ENCODE measurements around the gene SLC25A22.

SLC25A22 gene

GRCh38 chr11:809287-810039 is 11.4 kb upstream of the SLC25A22 start, which contains the start of gene RPLP2:
TSS of gene RPLP2 (plus strand) at chr11:809967. CDS start at chr11:810235, 268 bp downstream.
- H3K4me3 ChIP-seq (ENCODE audit: low read depth, low read length): peak within 1 kb of the TSS; percentile 97

GRCh38 chr11:808427-809286 is 10.6 kb upstream of the SLC25A22 start:
- peak overlapping the region; percentile 97 for H3K4me3 ChIP-seq (ENCODE audit: low read depth, low read length)
- no peak for DNase-seq (ENCODE audit: low read depth)

More at GRCh38 chr11:809287-810039, 11.4 kb upstream of the SLC25A22 start, which contains the start of gene RPLP2:
- peak; percentile 87 for DNase-seq (ENCODE audit: low read depth)

GRCh38 chr11:804599-804964 is 6.5 kb upstream of the SLC25A22 start:
- DNase-seq (ENCODE audit: low read depth): no peak
- H3K4me3 ChIP-seq (ENCODE audit: low read depth, low read length): peak overlapping the region; percentile 75

- peak overlapping the region; percentile 75 for H3K4me3 ChIP-seq (ENCODE audit: low read depth, low read length)
- DNase-seq (ENCODE audit: low read depth): no peak
These were observed 5.9 kb upstream of the SLC25A22 start for GRCh38 chr11:803770-804598.

- no peak for DNase-seq (ENCODE audit: low read depth)
- peak overlapping the region; percentile 75 for H3K4me3 ChIP-seq (ENCODE audit: low read depth, low read length)
These were observed 5.3 kb upstream of the SLC25A22 start for GRCh38 chr11:803467-803742.

GRCh38 chr11:802693-803466 is 4.8 kb upstream of the SLC25A22 start:
- H3K4me3 ChIP-seq (ENCODE audit: low read depth, low read length): peak overlapping the region; percentile 75
- DNase-seq (ENCODE audit: low read depth): no peak

- no peak overlapping the region for H3K4me3 ChIP-seq (ENCODE audit: low read depth, low read length)
- no peak for DNase-seq (ENCODE audit: low read depth)
These were observed 4.0 kb upstream of the SLC25A22 start for GRCh38 chr11:802018-802617.

- no peak overlapping the region for H3K4me3 ChIP-seq (ENCODE audit: low read depth, low read length)
- DNase-seq (ENCODE audit: low read depth): no peak
These were observed 3.2 kb upstream of the SLC25A22 start for GRCh38 chr11:801097-801780.

GRCh38 chr11:800473-800872 is 2.4 kb upstream of the SLC25A22 start:
- H3K4me3 ChIP-seq (ENCODE audit: low read depth, low read length): no peak overlapping the region
- DNase-seq (ENCODE audit: low read depth): no peak

GRCh38 chr11:799641-800316 is 1.7 kb upstream of the SLC25A22 start:
- no peak for DNase-seq (ENCODE audit: low read depth)
- H3K4me3 ChIP-seq (ENCODE audit: low read depth, low read length): no peak overlapping the region

- peak overlapping the region; percentile 81 for H3K4me3 ChIP-seq (ENCODE audit: low read depth, low read length)
- peak; percentile 79 for DNase-seq (ENCODE audit: low read depth)
These were observed 587 bp downstream of the SLC25A22 start for GRCh38 chr11:797296-798092.

GRCh38 chr11:796565-797295 is 1.4 kb downstream of the SLC25A22 start:
- peak overlapping the region; percentile 81 for H3K4me3 ChIP-seq (ENCODE audit: low read depth, low read length)
- DNase-seq (ENCODE audit: low read depth): no peak

- H3K4me3 ChIP-seq (ENCODE audit: low read depth, low read length): peak overlapping the region; percentile 81
- peak; percentile 70 for DNase-seq (ENCODE audit: low read depth)
These were observed 2.2 kb downstream of the SLC25A22 start for GRCh38 chr11:795634-796564.

- no peak for DNase-seq (ENCODE audit: low read depth)
- H3K4me3 ChIP-seq (ENCODE audit: low read depth, low read length): peak overlapping the region; percentile 81
These were observed 3.1 kb downstream of the SLC25A22 start for GRCh38 chr11:794766-795633.
